HG03066 (cell line): ENCODE measurements around the gene BCDIN3D.
A peak's percentile ranks its signal among the peaks of the same experiment; 100 is the strongest.
"Not testable (repeated sequence)": the region's sequence is repeated elsewhere in the genome, so short reads cannot be mapped to it uniquely, and the experiment has no call there.

ENCODE experiments used
- ATAC-seq: cut with Tn5 transposase; IDR thresholded peaks from one replicate; pipeline ENCODE4 v1.9.1; 2021; ENCODE audit warnings: low read depth; ENCODE audit not compliant: unreplicated experiment

Gene BCDIN3D

GRCh38 chr12:49842519-49843352 is at the start of gene BCDIN3D:
TSS of gene BCDIN3D (minus strand) at chr12:49843106. CDS start at chr12:49843087, 19 bp downstream.
- peak; percentile 80 for ATAC-seq

GRCh38 chr12:49892084-49892731 is 49.3 kb upstream of the BCDIN3D start:
- ATAC-seq = no peak

GRCh38 chr12:49891476-49891875 is 48.6 kb upstream of the BCDIN3D start:
- ATAC-seq = no peak

GRCh38 chr12:49891012-49891411 is 48.1 kb upstream of the BCDIN3D start:
- no peak for ATAC-seq

GRCh38 chr12:49890096-49890461 is 47.2 kb upstream of the BCDIN3D start:
- ATAC-seq = no peak

GRCh38 chr12:49889361-49890095 is 46.6 kb upstream of the BCDIN3D start:
- no peak for ATAC-seq

- no peak for ATAC-seq
Observed at GRCh38 chr12:49888461-49889151, 45.7 kb upstream of the BCDIN3D start.

GRCh38 chr12:49887536-49888401 is 44.9 kb upstream of the BCDIN3D start:
- ATAC-seq = no peak

GRCh38 chr12:49887091-49887490 is 44.2 kb upstream of the BCDIN3D start:
- no peak for ATAC-seq

- ATAC-seq = no peak
Observed at GRCh38 chr12:49885663-49886461, 43.0 kb upstream of the BCDIN3D start.

- ATAC-seq = no peak
Observed at GRCh38 chr12:49885118-49885517, 42.2 kb upstream of the BCDIN3D start.

- ATAC-seq = no peak
Observed at GRCh38 chr12:49882851-49883464, 40.1 kb upstream of the BCDIN3D start.

GRCh38 chr12:49882248-49882850 is 39.4 kb upstream of the BCDIN3D start:
- no peak for ATAC-seq

- ATAC-seq = no peak
Observed at GRCh38 chr12:49881415-49882247, 38.7 kb upstream of the BCDIN3D start.

- no peak for ATAC-seq
Observed at GRCh38 chr12:49880756-49881414, 38.0 kb upstream of the BCDIN3D start.

- ATAC-seq = not testable (repeated sequence)
Observed at GRCh38 chr12:49879065-49879464, 36.2 kb upstream of the BCDIN3D start.

- ATAC-seq = no peak
Observed at GRCh38 chr12:49878021-49878420, 35.1 kb upstream of the BCDIN3D start.
